ENCODE measurements around the gene SNX10. TPM values are rescaled to one million over a fixed set of nuclear protein-coding genes. Genes with fewer than 3 reads are reported as not detected.

SNX10 gene
- total RNA-seq, 1 experiment from 2014 or later = 7.9 TPM

- peak overlapping the region; percentile 40; the same call in 1 of the 2 replicates for H3K4me2 ChIP-seq (ENCODE audit: low read length)
- ChIA-PET POLR2A (ENCODE audit: unreplicated experiment) (no interaction called here), CTCF (interaction anchor here (1.2 kb wide), 1 partner anchor 21 kb away, joined by 4 read pairs; no protein-coding TSS in a partner anchor)
- no peaks in the 10 kb centered on the region for H3K9me3 ChIP-seq (ENCODE audit: low read length)
- no peaks in the 10 kb centered on the region for H3K27me3 ChIP-seq (ENCODE audit: low read length)
- H4K20me1 ChIP-seq (ENCODE audit: low read length) = no peaks in the 10 kb centered on the region
- no peak overlapping the region for H2AFZ ChIP-seq (ENCODE audit: low read length)
- ATAC-seq (peak; percentile 37), DNase-seq (no peak)
- H3K9ac ChIP-seq (ENCODE audit: low read length) = no peak overlapping the region
- intact Hi-C loops (cut with micrococcal nuclease) = no loop called here
- H3F3A ChIP-seq (ENCODE audit: low read length, unreplicated experiment) = no peaks in the 10 kb centered on the region
- no peaks in the 10 kb centered on the region for H3K9me2 ChIP-seq (replicated peaks; ENCODE audit: low read length)
- TF ChIP-seq EZH2 (IDR thresholded peaks at IDR 0.05; ENCODE audit: low read length, unreplicated experiment) (no peak), CTCF (conservative IDR thresholded peaks at IDR 0.05; ENCODE audit: low read depth, low read length) (no peak), EZH2phosphoT487 (IDR thresholded peaks at IDR 0.05; ENCODE audit: borderline replicate concordance, low read length) (no peak)
- no peaks in the 10 kb centered on the region for H3K4me1 ChIP-seq (ENCODE audit: insufficient read depth, low read length)
- peaks cover 4% of the 10 kb centered on the region; the same call in 1 of the 2 replicates for H3K36me3 ChIP-seq (ENCODE audit: low read depth, low read length)
- H3K4me3 ChIP-seq (ENCODE audit: low read length) = 0 out of 2 replicates have a peak overlapping the region, but pooled peaks have one; percentile 22
- H3K27ac ChIP-seq (ENCODE audit: low read length) = no peak overlapping the region
- H3K79me2 ChIP-seq (ENCODE audit: low read length) = no peaks in the 10 kb centered on the region
- no TSS peak for BruUV-seq (replicated peaks)
Observed at GRCh38 chr7:26376175-26376917, 84.7 kb downstream of the SNX10 start.

- Histone ChIP-seq H2AFZ (ENCODE audit: low read length) (no peak overlapping the region), H3K4me2 (ENCODE audit: low read length) (no peak overlapping the region), H3K36me3 (ENCODE audit: low read depth, low read length) (no peaks in the 10 kb centered on the region), H4K20me1 (ENCODE audit: low read length) (no peaks in the 10 kb centered on the region), H3K79me2 (ENCODE audit: low read length) (no peaks in the 10 kb centered on the region), H3K9ac (ENCODE audit: low read length) (no peak overlapping the region), H3F3A (ENCODE audit: low read length, unreplicated experiment) (no peaks in the 10 kb centered on the region), H3K9me3 (ENCODE audit: low read length) (no peaks in the 10 kb centered on the region), H3K27ac (ENCODE audit: low read length) (no peak overlapping the region), H3K27me3 (ENCODE audit: low read length) (no peaks in the 10 kb centered on the region), H3K4me3 (ENCODE audit: low read length) (no peak overlapping the region), H3K9me2 (replicated peaks; ENCODE audit: low read length) (no peaks in the 10 kb centered on the region), H3K4me1 (ENCODE audit: insufficient read depth, low read length) (no peaks in the 10 kb centered on the region)
- no peak for DNase-seq
- no peak for TF ChIP-seq EZH2 (IDR thresholded peaks at IDR 0.05; ENCODE audit: low read length, unreplicated experiment)
- ATAC-seq = no peak
- no TSS peak for BruUV-seq (replicated peaks)
- ChIA-PET POLR2A (ENCODE audit: unreplicated experiment) (no interaction called here), CTCF (no interaction called here)
- intact Hi-C loops (cut with micrococcal nuclease) = no loop called here
Observed at GRCh38 chr7:26378016-26378415, 86.4 kb downstream of the SNX10 start.

- no peaks in the 10 kb centered on the region for H3K9me3 ChIP-seq (ENCODE audit: low read length)
- no peaks in the 10 kb centered on the region for H3K9me2 ChIP-seq (replicated peaks; ENCODE audit: low read length)
- H3K36me3 ChIP-seq (ENCODE audit: low read depth, low read length) = no peaks in the 10 kb centered on the region
- H3K27me3 ChIP-seq (ENCODE audit: low read length) = no peaks in the 10 kb centered on the region
- ChIA-PET CTCF (no interaction called here), POLR2A (ENCODE audit: unreplicated experiment) (no interaction called here)
- H3K79me2 ChIP-seq (ENCODE audit: low read length) = no peaks in the 10 kb centered on the region
- BruUV-seq (replicated peaks) = no TSS peak
- no peaks in the 10 kb centered on the region for H3F3A ChIP-seq (ENCODE audit: low read length, unreplicated experiment)
- no peak overlapping the region for H2AFZ ChIP-seq (ENCODE audit: low read length)
- no peak overlapping the region for H3K9ac ChIP-seq (ENCODE audit: low read length)
- H3K4me1 ChIP-seq (ENCODE audit: insufficient read depth, low read length) = no peaks in the 10 kb centered on the region
- intact Hi-C loops (cut with micrococcal nuclease) = no loop called here
- H3K4me2 ChIP-seq (ENCODE audit: low read length) = no peak overlapping the region
- ATAC-seq = no peak
- no peak for TF ChIP-seq EZH2 (IDR thresholded peaks at IDR 0.05; ENCODE audit: low read length, unreplicated experiment)
- no peak for TF ChIP-seq EZH2phosphoT487 (IDR thresholded peaks at IDR 0.05; ENCODE audit: borderline replicate concordance, low read length)
- TF ChIP-seq CTCF (conservative IDR thresholded peaks at IDR 0.05; ENCODE audit: low read depth, low read length) = no peak
- H4K20me1 ChIP-seq (ENCODE audit: low read length) = no peaks in the 10 kb centered on the region
- no peak overlapping the region for H3K4me3 ChIP-seq (ENCODE audit: low read length)
- H3K27ac ChIP-seq (ENCODE audit: low read length) = no peak overlapping the region
- no peak for DNase-seq
Observed at GRCh38 chr7:26379711-26380110, 88.0 kb downstream of the SNX10 start.

All from PC-3 (cell line).